ENCODE data around the gene SOCS7. TPM values are rescaled to one million over a fixed set of nuclear protein-coding genes. Genes with fewer than 3 reads are reported as not detected.

SOCS7 gene
- total and polyA plus RNA-seq, 10 of the 15 experiments (the other 5 are each of a cell fraction or from before 2014, with no cell fraction given): 0.68 to 12.8 (median 7.3) TPM

- TF ChIP-seq PKNOX1 (IDR thresholded peaks at IDR 0.05) (no peak), USF1 (IDR thresholded peaks at IDR 0.05; ENCODE audit: borderline replicate concordance, extremely low read length, insufficient read depth, low read depth, low read length) (no peak)
Measured at GRCh38 chr17:38425744-38426143, 74.1 kb downstream of the SOCS7 start (continued).

- POLR2A ChIA-PET: interaction anchor here (0.5 to 1.1 kb wide), 3 partner anchors 47 to 774 kb away, joined by 3 to 5 read pairs (median 4); partner anchors contain the start of gene RPL19
- H3K79me2 ChIP-seq (ENCODE audit: control insufficient read depth, insufficient read depth, low read length): no peaks in the 10 kb centered on the region
- no peak overlapping the region for H3K4me2 ChIP-seq (ENCODE audit: control insufficient read depth, insufficient read depth)
- H3K36me3 ChIP-seq (ENCODE audit: control insufficient read depth in 2 of 2, insufficient read depth in 2 of 2, low read length in 1 of 2): no peaks in the 10 kb centered on the region
- H3K4me1 ChIP-seq (ENCODE audit: control insufficient read depth, insufficient read depth, low read length): peaks cover 4% of the 10 kb centered on the region
- H3K27me3 ChIP-seq (replicated peaks in 1 of 2; ENCODE audit: control insufficient read depth in 2 of 2, insufficient read depth in 2 of 2, low read length in 1 of 2): no peaks in the 10 kb centered on the region
- no peak overlapping the region for H3K27ac ChIP-seq (ENCODE audit: control insufficient read depth, insufficient read depth)
- no peak overlapping the region for H3K4me3 ChIP-seq
- no peaks in the 10 kb centered on the region for H3K9me3 ChIP-seq (replicated peaks; ENCODE audit: control insufficient read depth, insufficient read depth, low read length)
- H3K9ac ChIP-seq (ENCODE audit: control insufficient read depth, insufficient read depth, low read length): no peak overlapping the region
- RAD21 ChIA-PET (ENCODE audit: unreplicated experiment): interaction anchor here (0.7 to 1.5 kb wide), 3 partner anchors 39 to 242 kb away, joined by 3 to 7 read pairs (median 3); no protein-coding TSS in a partner anchor
- in situ Hi-C loops (cut with MboI) (no loop called here), intact Hi-C loops (cut with micrococcal nuclease; ENCODE audit: unreplicated experiment) (loop anchor here (10.0 kb wide), 1 partner anchor 158 kb away; no protein-coding TSS in a partner anchor)
- FAIRE-seq (no peak), DNase-seq (ENCODE audit: low read depth, low spot score) (no peak), ATAC-seq (no peak)
- SMC1A ChIA-PET (ENCODE audit: uncharacterized antibody, unreplicated experiment): interaction anchor here (0.9 kb wide), 1 partner anchor 61 kb away, joined by 3 read pairs; no protein-coding TSS in a partner anchor
- H4K20me1 ChIP-seq (ENCODE audit: control insufficient read depth, insufficient read depth): no peaks in the 10 kb centered on the region
- no peak overlapping the region for H2AFZ ChIP-seq (ENCODE audit: control insufficient read depth, low read depth, low read length)
- CTCF ChIA-PET: interaction anchor here (1.1 to 3.0 kb wide), 7 partner anchors 9 to 240 kb away, joined by 3 to 10 read pairs (median 6); no protein-coding TSS in a partner anchor
- BruUV-seq (replicated peaks): no TSS peak
- TF ChIP-seq EED (IDR thresholded peaks at IDR 0.05; ENCODE audit: low read depth) (no peak), IKZF2 (IDR thresholded peaks at IDR 0.05) (no peak), PRDM15 (CRISPR knock-in tag; IDR thresholded peaks at IDR 0.05) (no peak)
Measured at GRCh38 chr17:38426441-38426840, 74.8 kb downstream of the SOCS7 start.

Data from GM12878 (cell line).